Breast epithelium (tissue), 3 donors: ENCODE results near the gene NEO1.

Source experiments
- CTCF ChIP-seq, 3 donors: fragments of 450-650 bp; IDR thresholded peaks; one replicate each; pipeline ENCODE4 v1.5.1; 2016 to 2017; ENCODE audit warnings: antibody characterized with exemption in 3 of 3, mild to moderate bottlenecking in 3 of 3, moderate library complexity in 3 of 3
- POLR2A ChIP-seq: fragments of 450-650 bp; IDR thresholded peaks from one replicate; pipeline ENCODE4 v1.6.1; 2016; ENCODE audit warnings: antibody characterized with exemption, mild to moderate bottlenecking, moderate library complexity
- POLR2AphosphoS5 ChIP-seq, 3 donors: sonication (generic); formaldehyde crosslinking; IDR thresholded peaks; one replicate each; pipeline ENCODE4 v1.6.1; 2017; ENCODE audit warnings: antibody characterized with exemption in 3 of 3

- TF ChIP-seq CTCF (IDR thresholded peaks at IDR 0.05) (no peak), POLR2A (no peak), POLR2AphosphoS5 (IDR thresholded peaks at IDR 0.05) (no peak)
Measured at GRCh38 chr15:73293773-73294172, 241.5 kb downstream of the NEO1 start.
